Right lobe of liver (tissue), 6 donors: ENCODE data around the gene PLXNB3. TPM values are rescaled to one million over a fixed set of nuclear protein-coding genes. Genes with fewer than 3 reads are reported as not detected.
"Not testable (repeated sequence)": the region's sequence is repeated elsewhere in the genome, so short reads cannot be mapped to it uniquely, and the experiment has no call there.

Experiments used
- ATAC-seq, 4 donors: fragments of 200-7000 bp; cut with Tn5 transposase; one replicate each; pipeline ENCODE4 v1.9.1; 2020; ENCODE audit warnings: mild to moderate bottlenecking in 4 of 4, moderate library complexity in 4 of 4
- DNase-seq, 3 donors: peaks; one replicate each; pipeline ENCODE4 v3.0.0-alpha.2; 2020
- H3K27ac ChIP-seq, 3 donors: fragments of 200-600 bp; one replicate each; pipeline ENCODE4 v1.8.0; 2022
- H3K27me3 ChIP-seq, 2 donors: fragments of 200-600 bp; one replicate each; pipeline ENCODE4 v1.8.0; 2022
- H3K36me3 ChIP-seq, 4 donors: fragments of 200-600 bp; sonication (generic) in 1 of 4; one replicate each; pipeline versions ENCODE4 v1.5.1 to v1.8.0; 2017 to 2022; ENCODE audit warnings: control low read depth in 1 of 4
- H3K4me1 ChIP-seq, 4 donors: fragments of 200-600 bp; sonication (generic) in 1 of 4; one replicate each; pipeline versions ENCODE4 v1.5.1 to v1.8.0; 2017 to 2022; ENCODE audit warnings: control low read depth in 1 of 4
- H3K4me3 ChIP-seq, 3 donors: fragments of 200-600 bp; one replicate each; pipeline ENCODE4 v1.8.0; 2022
- H3K9me3 ChIP-seq, 4 donors: fragments of 200-600 bp; sonication (generic) in 1 of 4; one replicate each; pipeline versions ENCODE4 v1.5.1 to v1.8.0; 2017 to 2022; ENCODE audit warnings: control low read depth in 1 of 4
- POLR2A ChIP-seq: fragments of 450-650 bp; IDR thresholded peaks from one replicate; pipeline ENCODE4 v1.6.1; 2017; ENCODE audit warnings: antibody characterized with exemption, mild to moderate bottlenecking
- WGBS: methylation state at CpG from one replicate; pipeline ENCODE4 v1.1.6; 2018; ENCODE audit warnings: low coverage, low lambda C conversion rate; ENCODE audit not compliant: insufficient coverage; ENCODE audit errors: missing lambda C conversion rate; 5-methylcytosine and 5-hydroxymethylcytosine counted together
- intact Hi-C, 2 donors: fragments of 100-400 bp; cut with DNase I; formaldehyde crosslinking; loops; one replicate each; pipeline versions ENCODE4 v1.11.2 to v1.14.1; 2022
- total RNA-seq, 6 experiments: library from RNA; depleted of rRNA in 2 of 6; stranded (reverse); fragments of >200 nt in 2 of 6; fragmentation: NEBNext Ultra II Directional in 3 of 6; extraction: Animal tissue kit (Norgen Biotek cat#: 25700) in 3 of 6; gene quantifications; one replicate each; pipeline versions ENCODE4 v1.1.0 to v1.2.4, GENCODE V29; 2016 to 2023
- TF ChIP-seq, protein P1 (sequence below), 4 donors: fragments of 200-600 bp in 3 of 4; fragments of 450-650 bp in 1 of 4; IDR thresholded peaks; one replicate each; pipeline versions ENCODE4 v1.5.1 to v1.8.0; 2016 to 2022; ENCODE audit warnings: antibody characterized with exemption in 4 of 4, mild to moderate bottlenecking in 2 of 4
- donor health status: DM: no; HTN: yes; CAD: no.
- donor health status: DM: no; HTN: no; CAD: no.
- donor health status: DM: no; HTN: no; CAD: no.
- donor health status: DM: no; HTN: yes; CAD: no.
- donor health status: DM: no; HTN: yes; CAD: no.

The PLXNB3 gene
- total RNA-seq, 6 experiments from 2014 or later, result 0.55 to 1.7 (median 0.94) TPM

- intact Hi-C loops, result no loop called here
- no peak for DNase-seq
- no peak for TF ChIP-seq POLR2A
- TF ChIP-seq, protein P1, sequence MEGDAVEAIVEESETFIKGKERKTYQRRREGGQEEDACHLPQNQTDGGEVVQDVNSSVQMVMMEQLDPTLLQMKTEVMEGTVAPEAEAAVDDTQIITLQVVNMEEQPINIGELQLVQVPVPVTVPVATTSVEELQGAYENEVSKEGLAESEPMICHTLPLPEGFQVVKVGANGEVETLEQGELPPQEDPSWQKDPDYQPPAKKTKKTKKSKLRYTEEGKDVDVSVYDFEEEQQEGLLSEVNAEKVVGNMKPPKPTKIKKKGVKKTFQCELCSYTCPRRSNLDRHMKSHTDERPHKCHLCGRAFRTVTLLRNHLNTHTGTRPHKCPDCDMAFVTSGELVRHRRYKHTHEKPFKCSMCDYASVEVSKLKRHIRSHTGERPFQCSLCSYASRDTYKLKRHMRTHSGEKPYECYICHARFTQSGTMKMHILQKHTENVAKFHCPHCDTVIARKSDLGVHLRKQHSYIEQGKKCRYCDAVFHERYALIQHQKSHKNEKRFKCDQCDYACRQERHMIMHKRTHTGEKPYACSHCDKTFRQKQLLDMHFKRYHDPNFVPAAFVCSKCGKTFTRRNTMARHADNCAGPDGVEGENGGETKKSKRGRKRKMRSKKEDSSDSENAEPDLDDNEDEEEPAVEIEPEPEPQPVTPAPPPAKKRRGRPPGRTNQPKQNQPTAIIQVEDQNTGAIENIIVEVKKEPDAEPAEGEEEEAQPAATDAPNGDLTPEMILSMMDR (IDR thresholded peaks at IDR 0.05), result no peak
- WGBS, result 59% methylated on average over 10 of the region's 19 CpGs
- no peak for ATAC-seq
- no peak overlapping the region for H3K27ac ChIP-seq
- H3K9me3 ChIP-seq, result no peaks in the 10 kb centered on the region
- H3K4me3 ChIP-seq, result no peak overlapping the region
- H3K4me1 ChIP-seq, result no peaks in the 10 kb centered on the region
- H3K27me3 ChIP-seq, result peaks cover 0 to 3% of the 10 kb centered on the region in 2 donors
- no peaks in the 10 kb centered on the region for H3K36me3 ChIP-seq
Measured at GRCh38 chrX:153814591-153815315, 50.7 kb downstream of the PLXNB3 start.

DNA sequence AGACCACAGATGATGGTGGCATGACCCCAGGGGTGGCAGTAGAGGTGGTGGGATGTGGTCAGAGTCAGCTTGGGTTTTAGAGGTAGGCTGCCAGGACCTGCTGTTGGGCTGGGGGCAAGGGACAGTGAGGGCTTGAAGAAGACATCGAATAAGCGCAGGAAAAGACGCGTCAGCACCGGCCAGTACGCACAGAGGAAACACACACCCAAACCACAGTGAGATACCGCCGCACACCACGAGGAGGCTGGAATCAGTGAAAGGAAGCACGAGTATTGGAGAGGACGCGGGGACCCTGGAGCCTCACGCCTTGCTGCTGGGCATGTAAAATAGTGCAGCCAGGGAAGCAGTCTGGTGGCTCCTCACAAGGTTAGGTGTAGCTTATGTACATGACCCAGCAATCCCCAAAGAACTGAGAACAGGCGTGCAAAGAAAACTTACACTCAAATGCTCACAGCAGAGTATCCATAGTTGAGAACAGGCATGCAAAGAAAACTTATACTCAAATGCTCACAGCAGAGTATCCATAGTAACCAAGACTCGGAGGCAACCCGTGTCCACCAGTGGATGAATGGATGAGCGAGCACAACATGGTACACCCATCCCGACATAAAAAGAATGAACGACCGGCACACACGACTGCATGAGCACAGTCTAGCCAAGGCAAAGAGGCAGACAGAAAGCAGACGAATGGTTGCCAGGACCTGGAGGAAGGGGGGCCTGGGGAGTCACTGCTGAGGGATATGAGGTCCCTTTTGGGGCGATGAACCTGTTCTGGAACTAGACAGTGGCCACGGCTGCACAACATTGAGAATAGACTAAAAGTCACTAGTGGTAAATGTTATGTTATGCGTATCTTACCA, 53.0 kb downstream of the PLXNB3 start:
- TF ChIP-seq POLR2A, result no peak
- TF ChIP-seq, protein P1 (IDR thresholded peaks at IDR 0.05), result no peak
- ATAC-seq, result peak; percentile 29 to 50 (median 40)
- 64% methylated on average over 24 of the region's 25 CpGs for WGBS

DNA sequence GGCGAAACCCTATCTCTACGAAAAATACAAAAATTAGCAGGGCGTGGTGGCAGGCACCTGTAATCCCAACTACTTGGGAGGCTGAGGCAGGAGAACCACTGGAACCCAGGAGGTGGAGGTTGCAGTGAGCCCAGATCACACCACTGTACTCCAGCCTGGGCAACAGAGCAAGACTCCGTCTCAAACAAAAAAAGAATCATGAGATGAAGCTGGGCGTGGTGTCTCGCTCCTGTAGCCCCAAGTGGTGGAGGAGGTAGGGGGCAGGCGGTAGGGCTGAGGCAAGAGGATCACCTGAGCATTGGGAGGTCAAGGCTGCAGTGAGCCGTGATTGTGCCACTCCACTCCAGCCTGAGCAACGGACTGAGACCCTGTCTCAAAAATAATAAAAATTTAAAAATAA, 54.0 kb downstream of the PLXNB3 start:
- H3K9me3 ChIP-seq, H3K27me3 ChIP-seq, H3K27ac ChIP-seq, intact Hi-C loops, H3K4me1 ChIP-seq, H3K4me3 ChIP-seq, ATAC-seq, H3K36me3 ChIP-seq: not testable (repeated sequence)
- peak in 1 of 3 donors; percentile 19 for DNase-seq
- 72% methylated on average over 8 of the region's 9 CpGs for WGBS

More for the DNA sequence above, 53.0 kb downstream of the PLXNB3 start:
- Histone ChIP-seq H3K4me1 (no peaks in the 10 kb centered on the region), H3K27me3 (peaks cover 0 to 10% of the 10 kb centered on the region in 2 donors), H3K36me3 (no peaks in the 10 kb centered on the region), H3K27ac (no peak overlapping the region), H3K4me3 (no peak overlapping the region), H3K9me3 (no peaks in the 10 kb centered on the region)
- intact Hi-C loops, result no loop called here
- peak in 1 of 3 donors; percentile 46 for DNase-seq

- DNase-seq (peak in 1 of 3 donors; percentile 34), ATAC-seq (peak; percentile 62 to 76 (median 74))
- WGBS, result 47% methylated on average over 5 of the region's 67 CpGs
- peaks cover 0 to 10% of the 10 kb centered on the region in 2 donors for H3K27me3 ChIP-seq
- TF ChIP-seq POLR2A, result no peak
- TF ChIP-seq, protein P1 (IDR thresholded peaks at IDR 0.05), result no peak
- intact Hi-C loops, result no loop called here
- H3K36me3 ChIP-seq, result no peaks in the 10 kb centered on the region
- peak overlapping the region in 2 of 3 donors; percentile 21 to 29 for H3K4me3 ChIP-seq
- no peak overlapping the region for H3K27ac ChIP-seq
- no peaks in the 10 kb centered on the region for H3K9me3 ChIP-seq
- H3K4me1 ChIP-seq, result no peaks in the 10 kb centered on the region
Measured at GRCh38 chrX:153818571-153819383, 54.7 kb downstream of the PLXNB3 start.
